SK-N-SH (cell line): ENCODE data around the gene ACSM2B.

Experiments
- POLR2AphosphoS5 ChIP-seq: IDR thresholded peaks from 2 replicates; pipeline ENCODE4 v1.6.1; 2012; ENCODE audit warnings: low read depth, low read length
- RCOR1 ChIP-seq: fragments of 150-350 bp; IDR thresholded peaks from 2 replicates; pipeline ENCODE4 v1.6.1; 2017; ENCODE audit warnings: antibody characterized with exemption, low read length
- RXRA ChIP-seq: IDR thresholded peaks from 2 replicates; pipeline ENCODE4 v1.4.0; 2012; ENCODE audit warnings: low read depth, mild to moderate bottlenecking, borderline replicate concordance
- TF ChIP-seq, protein P1 (sequence below): IDR thresholded peaks from 2 replicates; pipeline ENCODE4 v1.6.1; 2012; ENCODE audit warnings: mild to moderate bottlenecking, low read depth, low read length, moderate library complexity
- TF ChIP-seq, protein P2 (sequence below): fragments of 200-600 bp; sonication (generic); IDR thresholded peaks from 2 replicates; pipeline ENCODE4 v1.6.1; 2017; ENCODE audit warnings: antibody characterized with exemption, mild to moderate bottlenecking, moderate library complexity
- TF ChIP-seq, protein P3 (sequence below): fragments of 150-350 bp; IDR thresholded peaks from 2 replicates; pipeline ENCODE4 v1.6.1; 2017; ENCODE audit warnings: antibody characterized with exemption, low read length, low read depth, borderline replicate concordance
- TF ChIP-seq, protein P4 (sequence below): IDR thresholded peaks from 2 replicates; pipeline ENCODE4 v1.4.0; 2012; ENCODE audit warnings: low read depth, borderline replicate concordance

DNA sequence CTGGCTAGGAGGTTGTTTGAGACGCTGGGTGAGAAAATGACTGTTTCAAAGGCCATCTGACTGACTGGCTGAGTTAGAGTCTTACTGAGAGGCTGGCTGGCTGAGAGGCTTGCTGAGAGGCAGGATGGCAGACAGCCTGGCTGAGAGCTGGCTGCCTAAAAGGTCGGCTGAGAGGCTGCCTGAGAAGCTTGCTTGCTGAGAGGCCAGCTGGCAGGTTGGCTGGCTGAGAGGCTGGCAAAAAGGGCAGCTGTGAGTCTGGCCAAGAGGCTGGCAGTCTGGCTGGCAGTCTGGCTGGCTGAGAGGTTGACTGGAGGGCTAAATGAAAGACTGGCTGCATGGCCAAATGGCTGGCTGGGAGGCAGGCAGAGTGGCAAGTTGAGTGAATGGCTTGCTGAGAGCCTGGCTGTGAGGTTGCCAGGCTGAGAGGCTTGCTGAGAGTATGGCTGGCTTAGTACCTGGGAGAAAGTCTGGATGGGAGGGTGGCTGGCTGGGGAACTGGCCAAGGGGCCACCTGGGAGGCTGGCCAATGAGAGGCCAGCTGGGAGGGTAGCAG is 35.3 kb upstream of the ACSM2B start:
- TF ChIP-seq, protein P1, sequence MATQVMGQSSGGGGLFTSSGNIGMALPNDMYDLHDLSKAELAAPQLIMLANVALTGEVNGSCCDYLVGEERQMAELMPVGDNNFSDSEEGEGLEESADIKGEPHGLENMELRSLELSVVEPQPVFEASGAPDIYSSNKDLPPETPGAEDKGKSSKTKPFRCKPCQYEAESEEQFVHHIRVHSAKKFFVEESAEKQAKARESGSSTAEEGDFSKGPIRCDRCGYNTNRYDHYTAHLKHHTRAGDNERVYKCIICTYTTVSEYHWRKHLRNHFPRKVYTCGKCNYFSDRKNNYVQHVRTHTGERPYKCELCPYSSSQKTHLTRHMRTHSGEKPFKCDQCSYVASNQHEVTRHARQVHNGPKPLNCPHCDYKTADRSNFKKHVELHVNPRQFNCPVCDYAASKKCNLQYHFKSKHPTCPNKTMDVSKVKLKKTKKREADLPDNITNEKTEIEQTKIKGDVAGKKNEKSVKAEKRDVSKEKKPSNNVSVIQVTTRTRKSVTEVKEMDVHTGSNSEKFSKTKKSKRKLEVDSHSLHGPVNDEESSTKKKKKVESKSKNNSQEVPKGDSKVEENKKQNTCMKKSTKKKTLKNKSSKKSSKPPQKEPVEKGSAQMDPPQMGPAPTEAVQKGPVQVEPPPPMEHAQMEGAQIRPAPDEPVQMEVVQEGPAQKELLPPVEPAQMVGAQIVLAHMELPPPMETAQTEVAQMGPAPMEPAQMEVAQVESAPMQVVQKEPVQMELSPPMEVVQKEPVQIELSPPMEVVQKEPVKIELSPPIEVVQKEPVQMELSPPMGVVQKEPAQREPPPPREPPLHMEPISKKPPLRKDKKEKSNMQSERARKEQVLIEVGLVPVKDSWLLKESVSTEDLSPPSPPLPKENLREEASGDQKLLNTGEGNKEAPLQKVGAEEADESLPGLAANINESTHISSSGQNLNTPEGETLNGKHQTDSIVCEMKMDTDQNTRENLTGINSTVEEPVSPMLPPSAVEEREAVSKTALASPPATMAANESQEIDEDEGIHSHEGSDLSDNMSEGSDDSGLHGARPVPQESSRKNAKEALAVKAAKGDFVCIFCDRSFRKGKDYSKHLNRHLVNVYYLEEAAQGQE: no peak
- TF ChIP-seq, protein P2, sequence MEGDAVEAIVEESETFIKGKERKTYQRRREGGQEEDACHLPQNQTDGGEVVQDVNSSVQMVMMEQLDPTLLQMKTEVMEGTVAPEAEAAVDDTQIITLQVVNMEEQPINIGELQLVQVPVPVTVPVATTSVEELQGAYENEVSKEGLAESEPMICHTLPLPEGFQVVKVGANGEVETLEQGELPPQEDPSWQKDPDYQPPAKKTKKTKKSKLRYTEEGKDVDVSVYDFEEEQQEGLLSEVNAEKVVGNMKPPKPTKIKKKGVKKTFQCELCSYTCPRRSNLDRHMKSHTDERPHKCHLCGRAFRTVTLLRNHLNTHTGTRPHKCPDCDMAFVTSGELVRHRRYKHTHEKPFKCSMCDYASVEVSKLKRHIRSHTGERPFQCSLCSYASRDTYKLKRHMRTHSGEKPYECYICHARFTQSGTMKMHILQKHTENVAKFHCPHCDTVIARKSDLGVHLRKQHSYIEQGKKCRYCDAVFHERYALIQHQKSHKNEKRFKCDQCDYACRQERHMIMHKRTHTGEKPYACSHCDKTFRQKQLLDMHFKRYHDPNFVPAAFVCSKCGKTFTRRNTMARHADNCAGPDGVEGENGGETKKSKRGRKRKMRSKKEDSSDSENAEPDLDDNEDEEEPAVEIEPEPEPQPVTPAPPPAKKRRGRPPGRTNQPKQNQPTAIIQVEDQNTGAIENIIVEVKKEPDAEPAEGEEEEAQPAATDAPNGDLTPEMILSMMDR: no peak
- TF ChIP-seq, protein P3, sequence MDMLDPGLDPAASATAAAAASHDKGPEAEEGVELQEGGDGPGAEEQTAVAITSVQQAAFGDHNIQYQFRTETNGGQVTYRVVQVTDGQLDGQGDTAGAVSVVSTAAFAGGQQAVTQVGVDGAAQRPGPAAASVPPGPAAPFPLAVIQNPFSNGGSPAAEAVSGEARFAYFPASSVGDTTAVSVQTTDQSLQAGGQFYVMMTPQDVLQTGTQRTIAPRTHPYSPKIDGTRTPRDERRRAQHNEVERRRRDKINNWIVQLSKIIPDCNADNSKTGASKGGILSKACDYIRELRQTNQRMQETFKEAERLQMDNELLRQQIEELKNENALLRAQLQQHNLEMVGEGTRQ: no peak
- TF ChIP-seq, protein P4, sequence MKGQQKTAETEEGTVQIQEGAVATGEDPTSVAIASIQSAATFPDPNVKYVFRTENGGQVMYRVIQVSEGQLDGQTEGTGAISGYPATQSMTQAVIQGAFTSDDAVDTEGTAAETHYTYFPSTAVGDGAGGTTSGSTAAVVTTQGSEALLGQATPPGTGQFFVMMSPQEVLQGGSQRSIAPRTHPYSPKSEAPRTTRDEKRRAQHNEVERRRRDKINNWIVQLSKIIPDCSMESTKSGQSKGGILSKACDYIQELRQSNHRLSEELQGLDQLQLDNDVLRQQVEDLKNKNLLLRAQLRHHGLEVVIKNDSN: no peak
- no peak for TF ChIP-seq RXRA
- TF ChIP-seq RCOR1: no peak
- no peak for TF ChIP-seq POLR2AphosphoS5
